GM19035 (cell line): ENCODE measurements around the gene TRIM45.
"Not testable (repeated sequence)": the region's sequence is repeated elsewhere in the genome, so short reads cannot be mapped to it uniquely, and the experiment has no call there.

Experiments
- ATAC-seq: cut with Tn5 transposase; IDR thresholded peaks from one replicate; pipeline ENCODE4 v1.9.1; 2021; ENCODE audit not compliant: unreplicated experiment

Gene TRIM45

DNA sequence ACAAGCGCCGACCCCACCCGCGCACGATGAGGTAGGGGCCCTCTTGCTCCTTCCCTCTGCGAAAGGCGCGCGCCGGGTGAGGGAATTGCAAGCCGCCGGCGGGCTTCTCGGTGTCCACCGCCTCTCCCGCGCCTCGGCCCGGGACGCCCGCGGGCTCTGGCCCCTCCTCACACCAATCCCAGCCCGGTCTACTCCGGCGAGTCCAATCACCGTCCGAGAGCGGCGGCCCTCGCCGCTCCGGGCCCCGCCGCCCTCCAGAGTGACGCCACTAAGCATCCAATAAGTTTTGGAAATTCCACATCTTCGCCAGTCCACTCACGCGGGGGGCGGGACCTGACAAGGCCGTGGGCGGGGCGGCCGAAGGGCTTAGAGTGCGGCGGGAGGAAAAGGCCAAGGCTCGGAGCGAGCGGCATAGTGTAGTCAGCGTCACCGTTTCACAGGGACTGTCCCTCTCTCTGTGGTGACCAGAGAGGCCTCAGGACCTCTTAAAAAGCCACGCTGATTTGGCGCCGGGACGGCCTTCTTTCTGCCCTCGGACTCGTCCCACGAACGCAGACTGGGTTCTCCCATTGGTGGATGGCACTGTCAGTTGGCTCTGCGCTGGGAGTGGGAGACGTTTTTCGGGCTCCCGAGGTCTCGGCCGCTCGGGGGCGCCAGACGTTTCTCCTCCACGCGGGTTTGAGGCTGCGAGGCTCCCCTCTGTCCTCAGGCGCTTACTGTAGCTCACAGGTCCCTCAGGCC, at the start of gene TRIM45:
Gene TRIM45, minus strand, starts transcription at position 161 of the 741 bp plus-strand sequence. CDS start 548 bp downstream, outside the sequence.
- ATAC-seq = peak; percentile 94

GRCh38 chr1:117169871-117170596, 48.5 kb upstream of the TRIM45 start:
- ATAC-seq = no peak

- ATAC-seq = no peak
These were observed 45.9 kb upstream of the TRIM45 start for GRCh38 chr1:117167402-117167801.

DNA sequence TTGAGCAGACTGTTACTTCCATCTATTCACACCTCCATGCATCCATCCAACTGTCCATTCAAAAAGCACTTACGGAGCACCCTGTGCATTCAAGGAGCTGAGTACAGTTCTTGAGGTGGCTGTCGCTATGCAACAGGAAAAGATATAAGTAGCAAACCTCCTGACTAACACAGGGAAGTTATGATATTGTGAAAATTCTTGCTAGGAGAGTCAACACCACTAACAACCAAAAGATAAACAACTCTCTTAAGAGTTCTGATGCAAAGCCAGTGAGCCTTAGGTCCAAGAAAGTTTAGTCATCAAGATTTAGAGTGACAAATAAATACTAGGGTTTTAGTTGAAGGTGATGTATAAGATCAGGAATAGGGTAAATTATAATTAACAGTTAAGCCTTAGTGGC, 44.5 kb upstream of the TRIM45 start:
- ATAC-seq = no peak

DNA sequence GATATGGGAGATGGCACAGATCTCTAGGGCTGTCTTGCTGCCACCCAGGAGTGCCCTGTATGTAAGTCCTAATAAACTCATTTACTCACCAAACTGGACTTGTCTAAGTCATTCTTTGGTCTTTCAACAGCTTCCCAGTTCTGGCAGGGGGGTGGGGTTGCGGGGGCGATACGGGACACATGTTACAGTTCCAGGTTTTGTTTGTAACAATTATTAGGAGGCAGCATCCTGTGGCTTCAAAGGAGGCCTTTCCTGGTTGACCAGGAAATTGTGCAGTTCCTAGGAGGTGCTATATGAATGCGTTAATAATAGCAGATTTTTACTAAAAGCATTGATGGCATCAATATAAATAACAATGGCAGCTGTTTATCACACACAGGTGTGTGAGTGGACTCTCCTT, 42.7 kb upstream of the TRIM45 start:
- no peak for ATAC-seq

GRCh38 chr1:117162816-117163215, 41.3 kb upstream of the TRIM45 start:
- ATAC-seq = no peak

GRCh38 chr1:117161887-117162286, 40.3 kb upstream of the TRIM45 start:
- no peak for ATAC-seq

- ATAC-seq = not testable (repeated sequence)
These were observed 29.8 kb upstream of the TRIM45 start for GRCh38 chr1:117151305-117151704.

- no peak for ATAC-seq
These were observed 28.8 kb upstream of the TRIM45 start for GRCh38 chr1:117150316-117150715.

- ATAC-seq = no peak
These were observed 26.5 kb upstream of the TRIM45 start for GRCh38 chr1:117147856-117148588.

DNA sequence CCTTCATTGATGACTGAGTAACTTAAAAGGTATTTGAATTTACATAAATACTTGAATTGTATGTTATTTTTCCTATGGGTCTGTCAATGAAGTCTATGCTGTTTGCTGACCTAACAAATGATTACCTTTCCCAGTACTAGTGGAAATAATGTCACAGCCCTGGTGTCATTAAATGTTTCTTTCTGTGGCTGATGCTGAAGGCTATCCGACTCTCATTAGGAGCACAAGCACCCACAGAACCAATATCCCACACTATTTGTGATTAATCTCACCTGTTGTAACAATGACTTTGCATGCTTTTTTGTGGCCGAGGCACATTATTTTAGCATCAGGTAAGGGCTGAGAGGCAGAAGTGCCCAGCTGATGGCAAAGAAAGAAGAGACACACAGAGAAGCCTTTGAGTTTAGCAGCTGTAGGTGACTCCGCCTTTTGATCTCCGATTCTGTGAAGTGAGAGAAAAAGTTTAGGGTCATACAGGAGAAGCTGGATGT, 25.8 kb upstream of the TRIM45 start:
- no peak for ATAC-seq

DNA sequence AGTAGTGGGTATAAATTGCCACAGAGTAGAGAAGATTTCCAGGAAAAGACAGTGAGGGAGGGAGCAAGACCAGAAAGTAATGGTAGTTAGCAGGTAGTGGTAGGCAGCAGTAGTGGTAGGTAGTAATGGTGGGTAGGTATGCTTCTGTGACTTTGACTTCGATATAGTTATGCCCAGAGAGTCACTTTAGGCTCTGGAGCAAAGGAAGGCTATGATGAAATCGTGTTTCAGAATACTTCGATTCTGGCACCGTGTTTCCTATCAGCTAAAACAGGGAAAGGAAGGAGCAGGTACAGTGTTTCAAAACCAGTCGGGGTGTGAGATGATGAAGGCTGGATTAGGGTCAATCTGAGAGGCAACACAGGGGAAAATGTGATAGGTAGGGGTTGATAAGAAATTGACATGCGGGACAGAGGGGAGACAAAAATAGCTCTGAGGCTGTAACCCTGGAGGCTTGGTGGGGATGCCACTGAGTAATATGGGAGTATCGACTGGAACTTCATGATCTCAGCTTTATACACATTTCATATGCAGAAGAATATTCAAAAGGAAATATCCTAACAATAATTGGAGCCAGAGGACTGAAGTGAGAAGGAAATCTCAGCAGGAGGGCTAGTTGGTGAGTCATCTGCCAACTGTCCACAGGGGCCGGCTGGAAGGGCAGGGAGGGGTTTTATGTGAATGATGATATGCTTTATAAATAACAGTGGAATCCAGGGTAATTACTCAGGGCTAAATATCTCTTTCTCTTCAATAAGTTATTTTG, 25.2 kb upstream of the TRIM45 start:
- ATAC-seq = no peak

DNA sequence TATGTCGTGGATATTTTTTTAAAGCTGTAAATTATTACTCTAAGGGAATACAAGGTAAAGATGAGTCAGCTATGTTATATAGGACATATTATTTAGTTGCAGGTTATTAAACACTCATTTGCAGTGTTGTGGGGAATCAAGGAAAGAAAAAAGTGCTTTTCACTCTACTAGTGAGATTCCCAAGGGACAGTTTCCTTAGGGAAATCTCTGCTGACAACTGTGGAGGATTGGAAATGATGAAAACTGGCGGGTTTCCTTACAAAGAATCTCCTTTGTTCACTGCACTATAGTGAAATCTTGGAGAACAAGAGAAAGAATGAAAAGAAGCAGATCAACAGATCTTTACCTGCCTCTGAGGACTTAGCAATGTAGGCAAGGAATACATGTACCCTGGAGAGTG, 24.5 kb upstream of the TRIM45 start:
- no peak for ATAC-seq

GRCh38 chr1:117143871-117144270, 22.3 kb upstream of the TRIM45 start:
- no peak for ATAC-seq

GRCh38 chr1:117143172-117143571, 21.6 kb upstream of the TRIM45 start:
- ATAC-seq = no peak

DNA sequence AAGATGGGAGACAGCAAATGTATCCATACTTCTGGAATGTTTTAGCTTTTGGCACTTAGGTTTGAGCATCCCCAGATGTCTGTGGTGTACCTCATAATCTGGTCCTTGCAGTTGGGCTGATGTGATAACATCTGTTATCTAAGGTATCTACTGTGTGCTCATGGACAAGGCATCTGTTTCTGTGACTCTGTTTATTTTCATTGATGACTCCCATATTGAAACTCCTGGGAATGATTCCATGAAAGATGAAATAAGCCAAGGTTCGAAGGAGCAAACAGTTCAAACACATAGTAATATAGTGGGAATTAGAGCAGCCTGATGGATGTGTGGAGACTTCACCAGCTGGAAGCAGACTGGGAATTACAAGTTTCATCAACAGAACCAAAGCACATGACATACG, 20.7 kb upstream of the TRIM45 start:
- ATAC-seq = no peak

GRCh38 chr1:117138561-117138960, 17.0 kb upstream of the TRIM45 start:
- ATAC-seq = no peak

- no peak for ATAC-seq
These were observed 16.6 kb upstream of the TRIM45 start for GRCh38 chr1:117138106-117138505.

GRCh38 chr1:117137281-117137855, 15.8 kb upstream of the TRIM45 start:
- ATAC-seq = no peak

GRCh38 chr1:117136749-117137148, 15.2 kb upstream of the TRIM45 start:
- no peak for ATAC-seq

GRCh38 chr1:117135329-117135728, 13.8 kb upstream of the TRIM45 start:
- ATAC-seq = no peak
